ENCODE measurements around the gene CEP250.

The CEP250 gene

DNA sequence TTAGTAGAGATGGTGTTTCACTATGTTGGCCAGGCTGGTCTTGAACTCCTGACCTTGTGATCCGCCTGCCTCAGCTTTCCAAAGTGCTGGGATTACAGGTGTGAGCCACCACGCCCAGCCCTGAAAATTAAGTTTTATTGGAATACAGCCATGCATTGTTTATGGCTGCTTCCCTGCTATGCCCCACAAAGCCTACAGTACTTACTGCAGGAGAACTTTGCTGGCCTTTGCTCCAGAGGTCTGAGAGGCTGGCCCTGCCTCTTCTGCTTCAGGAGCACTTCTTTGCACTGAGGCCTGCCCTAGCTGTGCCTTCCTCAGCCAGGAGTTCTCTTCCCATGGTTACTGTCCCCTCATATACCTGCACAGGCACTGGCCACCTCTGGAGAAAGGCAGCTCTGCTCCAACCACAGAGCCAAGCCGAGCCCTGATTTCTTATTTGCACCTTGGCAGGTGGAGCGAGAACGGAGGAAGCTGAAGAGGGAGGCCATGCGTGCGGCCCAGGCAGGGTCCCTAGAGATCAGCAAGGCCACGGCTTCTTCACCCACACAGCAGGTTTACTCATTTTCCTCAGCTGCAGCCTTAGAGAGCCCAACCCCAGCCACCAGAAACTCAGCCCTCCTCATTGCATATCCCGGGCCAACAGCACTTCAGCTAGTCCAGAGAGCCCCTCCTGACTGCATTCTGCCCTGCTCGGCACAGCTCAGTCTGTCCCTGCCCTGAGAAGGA lies 53.3 kb downstream of the CEP250 start:
- CTCF ChIA-PET = no interaction called here
- Histone ChIP-seq H3K27ac (ENCODE audit: extremely low read depth, low read depth, low read length) (no peak overlapping the region), H3K4me1 (ENCODE audit: control insufficient read depth, insufficient read depth, low read length) (no peaks in the 10 kb centered on the region), H3K4me3 (ENCODE audit: low read depth, low read length) (no peak overlapping the region), H3K36me3 (ENCODE audit: control insufficient read depth in 2 of 2, insufficient read depth in 1 of 2, low read length in 2 of 2) (peaks cover 5 to 96% of the 10 kb centered on the region in 2 experiments; a peak in 2 of 3 replicates), H3K9me3 (ENCODE audit: control insufficient read depth, insufficient read depth, low read depth, low read length) (no peaks in the 10 kb centered on the region)
- no peak for TF ChIP-seq ZNF473 (tag by site-specific recombination; IDR thresholded peaks at IDR 0.05)
- TF ChIP-seq BCL11B (tag by site-specific recombination; IDR thresholded peaks at IDR 0.05; ENCODE audit: low read depth) = no peak
- TF ChIP-seq, protein P1, sequence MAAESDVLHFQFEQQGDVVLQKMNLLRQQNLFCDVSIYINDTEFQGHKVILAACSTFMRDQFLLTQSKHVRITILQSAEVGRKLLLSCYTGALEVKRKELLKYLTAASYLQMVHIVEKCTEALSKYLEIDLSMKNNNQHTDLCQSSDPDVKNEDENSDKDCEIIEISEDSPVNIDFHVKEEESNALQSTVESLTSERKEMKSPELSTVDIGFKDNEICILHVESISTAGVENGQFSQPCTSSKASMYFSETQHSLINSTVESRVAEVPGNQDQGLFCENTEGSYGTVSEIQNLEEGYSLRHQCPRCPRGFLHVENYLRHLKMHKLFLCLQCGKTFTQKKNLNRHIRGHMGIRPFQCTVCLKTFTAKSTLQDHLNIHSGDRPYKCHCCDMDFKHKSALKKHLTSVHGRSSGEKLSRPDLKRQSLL (tag by site-specific recombination; IDR thresholded peaks at IDR 0.05) = no peak
- no peak for TF ChIP-seq ZNF23 (tag by site-specific recombination; IDR thresholded peaks at IDR 0.05; ENCODE audit: borderline replicate concordance)
- no peak for TF ChIP-seq ZNF391 (tag by site-specific recombination; IDR thresholded peaks at IDR 0.05; ENCODE audit: borderline replicate concordance, low read depth)
- no peak for TF ChIP-seq ZNF10 (tag by site-specific recombination; IDR thresholded peaks at IDR 0.05)
- no peak for TF ChIP-seq ZNF341 (tag by site-specific recombination; IDR thresholded peaks at IDR 0.05; ENCODE audit: low read depth)
- POLR2A ChIA-PET = no interaction called here

DNA sequence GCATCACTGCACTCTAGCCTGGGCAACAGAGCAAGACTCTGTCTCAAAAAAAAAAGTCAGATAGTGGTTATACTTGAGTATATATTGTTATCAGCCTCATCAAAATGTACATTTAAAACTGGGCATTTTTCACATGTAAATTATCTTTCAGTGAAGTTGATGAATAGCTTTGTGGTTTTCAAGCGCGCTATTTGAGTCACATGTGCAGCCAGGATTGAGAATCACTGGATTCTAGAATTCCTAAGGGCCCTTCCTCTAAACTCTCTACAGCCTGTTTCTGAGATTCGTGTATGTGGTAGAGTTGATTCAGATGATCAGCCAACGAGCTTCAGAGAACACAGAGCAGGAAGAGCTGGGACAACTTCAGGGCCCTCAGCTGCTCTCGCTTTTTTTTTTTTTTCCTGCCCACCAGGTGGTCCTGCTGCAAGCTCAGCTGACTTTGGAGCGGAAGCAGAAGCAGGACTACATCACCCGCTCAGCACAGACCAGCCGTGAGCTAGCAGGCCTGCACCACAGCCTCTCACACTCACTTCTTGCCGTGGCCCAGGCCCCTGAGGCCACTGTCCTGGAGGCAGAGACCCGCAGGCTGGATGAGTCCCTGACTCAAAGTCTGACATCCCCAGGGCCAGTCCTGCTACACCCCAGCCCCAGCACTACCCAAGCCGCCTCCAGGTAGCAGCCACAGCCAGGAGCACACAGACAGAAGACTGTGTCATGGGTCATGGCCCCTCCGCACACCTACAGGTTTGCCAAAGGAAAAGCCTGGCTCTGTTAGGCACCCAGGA lies 55.7 kb downstream of the CEP250 start:
- Histone ChIP-seq H3K4me3 (ENCODE audit: low read depth, low read length) (no peak overlapping the region), H3K27ac (ENCODE audit: extremely low read depth, low read depth, low read length) (no peak overlapping the region), H3K4me1 (ENCODE audit: control insufficient read depth, insufficient read depth, low read length) (no peaks in the 10 kb centered on the region), H3K36me3 (ENCODE audit: control insufficient read depth in 2 of 2, insufficient read depth in 1 of 2, low read length in 2 of 2) (peaks cover 5 to 93% of the 10 kb centered on the region in 2 experiments; a peak in 2 of 3 replicates), H3K9me3 (ENCODE audit: control insufficient read depth, insufficient read depth, low read depth, low read length) (no peaks in the 10 kb centered on the region)
- TF ChIP-seq WT1 (tag by site-specific recombination; IDR thresholded peaks at IDR 0.05) (no peak), ZFP37 (tag by site-specific recombination; IDR thresholded peaks at IDR 0.05) (no peak), ZNF133 (tag by site-specific recombination; IDR thresholded peaks at IDR 0.05) (no peak), ZIC2 (tag by site-specific recombination; IDR thresholded peaks at IDR 0.05) (0 out of 2 replicates have a peak, but pooled peaks have one; percentile 4), ZNF623 (tag by site-specific recombination; IDR thresholded peaks at IDR 0.05) (no peak)
- TF ChIP-seq, protein P2, sequence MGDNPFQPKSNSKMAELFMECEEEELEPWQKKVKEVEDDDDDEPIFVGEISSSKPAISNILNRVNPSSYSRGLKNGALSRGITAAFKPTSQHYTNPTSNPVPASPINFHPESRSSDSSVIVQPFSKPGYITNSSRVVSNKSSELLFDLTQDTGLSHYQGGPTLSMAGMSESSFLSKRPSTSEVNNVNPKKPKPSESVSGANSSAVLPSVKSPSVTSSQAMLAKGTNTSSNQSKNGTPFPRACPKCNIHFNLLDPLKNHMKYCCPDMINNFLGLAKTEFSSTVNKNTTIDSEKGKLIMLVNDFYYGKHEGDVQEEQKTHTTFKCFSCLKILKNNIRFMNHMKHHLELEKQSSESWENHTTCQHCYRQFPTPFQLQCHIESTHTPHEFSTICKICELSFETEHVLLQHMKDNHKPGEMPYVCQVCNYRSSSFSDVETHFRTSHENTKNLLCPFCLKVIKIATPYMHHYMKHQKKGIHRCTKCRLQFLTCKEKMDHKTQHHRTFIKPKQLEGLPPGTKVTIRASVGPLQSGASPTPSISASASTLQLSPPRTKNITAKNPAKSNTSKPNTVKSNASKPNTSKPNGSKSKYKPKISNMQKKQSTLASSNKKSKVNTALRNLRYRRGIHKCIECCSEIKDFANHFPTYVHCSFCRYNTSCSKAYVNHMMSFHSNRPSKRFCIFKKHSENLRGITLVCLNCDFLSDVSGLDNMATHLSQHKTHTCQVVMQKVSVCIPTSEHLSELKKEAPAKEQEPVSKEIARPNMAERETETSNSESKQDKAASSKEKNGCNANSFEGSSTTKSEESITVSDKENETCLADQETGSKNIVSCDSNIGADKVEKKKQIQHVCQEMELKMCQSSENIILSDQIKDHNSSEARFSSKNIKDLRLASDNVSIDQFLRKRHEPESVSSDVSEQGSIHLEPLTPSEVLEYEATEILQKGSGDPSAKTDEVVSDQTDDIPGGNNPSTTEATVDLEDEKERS (tag by site-specific recombination; IDR thresholded peaks at IDR 0.05) = no peak
- TF ChIP-seq, protein P3, sequence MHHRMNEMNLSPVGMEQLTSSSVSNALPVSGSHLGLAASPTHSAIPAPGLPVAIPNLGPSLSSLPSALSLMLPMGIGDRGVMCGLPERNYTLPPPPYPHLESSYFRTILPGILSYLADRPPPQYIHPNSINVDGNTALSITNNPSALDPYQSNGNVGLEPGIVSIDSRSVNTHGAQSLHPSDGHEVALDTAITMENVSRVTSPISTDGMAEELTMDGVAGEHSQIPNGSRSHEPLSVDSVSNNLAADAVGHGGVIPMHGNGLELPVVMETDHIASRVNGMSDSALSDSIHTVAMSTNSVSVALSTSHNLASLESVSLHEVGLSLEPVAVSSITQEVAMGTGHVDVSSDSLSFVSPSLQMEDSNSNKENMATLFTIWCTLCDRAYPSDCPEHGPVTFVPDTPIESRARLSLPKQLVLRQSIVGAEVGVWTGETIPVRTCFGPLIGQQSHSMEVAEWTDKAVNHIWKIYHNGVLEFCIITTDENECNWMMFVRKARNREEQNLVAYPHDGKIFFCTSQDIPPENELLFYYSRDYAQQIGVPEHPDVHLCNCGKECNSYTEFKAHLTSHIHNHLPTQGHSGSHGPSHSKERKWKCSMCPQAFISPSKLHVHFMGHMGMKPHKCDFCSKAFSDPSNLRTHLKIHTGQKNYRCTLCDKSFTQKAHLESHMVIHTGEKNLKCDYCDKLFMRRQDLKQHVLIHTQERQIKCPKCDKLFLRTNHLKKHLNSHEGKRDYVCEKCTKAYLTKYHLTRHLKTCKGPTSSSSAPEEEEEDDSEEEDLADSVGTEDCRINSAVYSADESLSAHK (tag by site-specific recombination; IDR thresholded peaks at IDR 0.05) = no peak
- ChIA-PET CTCF (interaction anchor here (0.5 to 2.4 kb wide), 11 partner anchors 24 to 443 kb away, joined by 3 to 11 read pairs (median 4); partner anchors contain the start of gene SCAND1), POLR2A (interaction anchor here (0.7 to 1.0 kb wide), 2 partner anchors 14 to 231 kb away, joined by 3 read pairs; partner anchors contain the start of gene RBM39)

Data from HEK293 (cell line).